H9 (cell line): ENCODE measurements around the gene SORCS2. TPM values are rescaled to one million over a fixed set of nuclear protein-coding genes. Genes with fewer than 3 reads are reported as not detected.

Experiments used
- DNase-seq: peaks from one replicate; pipeline ENCODE4 v3.0.0-alpha.2; 2017
- H2AFZ ChIP-seq: one replicate; pipeline ENCODE4 v1.6.1; 2013; ENCODE audit warnings: mild to moderate bottlenecking, low read length, control low read depth, moderate library complexity
- H2AK5ac ChIP-seq: 2 replicates; pipeline ENCODE4 v1.6.1; 2013; ENCODE audit warnings: low read length, control low read depth, mixed read lengths; ENCODE audit not compliant: insufficient read length
- H2BK120ac ChIP-seq: one replicate; pipeline ENCODE4 v1.6.1; 2013; ENCODE audit warnings: low read depth, mild to moderate bottlenecking, low read length, control low read depth, inconsistent platforms; ENCODE audit not compliant: poor library complexity, severe bottlenecking
- H2BK12ac ChIP-seq: 2 replicates; pipeline ENCODE4 v1.6.1; 2013; ENCODE audit warnings: low read length, control low read depth, mixed read lengths, low read depth; ENCODE audit not compliant: insufficient read length
- H2BK15ac ChIP-seq: 2 replicates; pipeline ENCODE4 v1.6.1; 2013; ENCODE audit warnings: low read depth, low read length, control low read depth
- H2BK20ac ChIP-seq: one replicate; pipeline ENCODE4 v1.6.1; 2013; ENCODE audit warnings: low read depth, mild to moderate bottlenecking, low read length, control low read depth, inconsistent platforms; ENCODE audit not compliant: poor library complexity, severe bottlenecking
- H2BK5ac ChIP-seq: 2 replicates; pipeline ENCODE4 v1.6.1; 2013; ENCODE audit warnings: low read length, control low read depth, mixed read lengths; ENCODE audit not compliant: insufficient read length
- H3K14ac ChIP-seq: 2 replicates; pipeline ENCODE4 v1.6.1; 2013; ENCODE audit warnings: low read length, control low read depth; ENCODE audit not compliant: insufficient read depth
- H3K18ac ChIP-seq: 2 replicates; pipeline ENCODE4 v1.6.1; 2013; ENCODE audit warnings: low read depth, mild to moderate bottlenecking, mixed read lengths, low read length, control low read depth; ENCODE audit not compliant: insufficient read length
- H3K23ac ChIP-seq: 2 replicates; pipeline ENCODE4 v1.6.1; 2013; ENCODE audit warnings: low read length, control low read depth, mixed read lengths, low read depth; ENCODE audit not compliant: insufficient read length
- H3K23me2 ChIP-seq: 2 replicates; pipeline ENCODE4 v1.6.1; 2013; ENCODE audit warnings: low read depth, mild to moderate bottlenecking, mixed read lengths, low read length, control low read depth; ENCODE audit not compliant: insufficient read length, poor library complexity, severe bottlenecking
- H3K27ac ChIP-seq: 2 replicates; pipeline ENCODE4 v1.5.1; 2013; ENCODE audit warnings: low read length, control low read depth, mixed read lengths, low read depth; ENCODE audit not compliant: insufficient read length
- H3K27me3 ChIP-seq: 2 replicates; pipeline ENCODE4 v1.6.1; 2013; ENCODE audit warnings: low read length, control low read depth, inconsistent platforms; ENCODE audit not compliant: insufficient read depth
- H3K4ac ChIP-seq: 2 replicates; pipeline ENCODE4 v1.6.1; 2013; ENCODE audit warnings: low read depth, mild to moderate bottlenecking, control low read depth, inconsistent platforms, low read length, moderate library complexity
- H3K4me1 ChIP-seq: 2 replicates; pipeline ENCODE4 v1.6.1; 2013; ENCODE audit warnings: low read length, control low read depth, inconsistent platforms; ENCODE audit not compliant: insufficient read depth
- H3K4me2 ChIP-seq: 2 replicates; pipeline ENCODE4 v1.6.1; 2013; ENCODE audit warnings: low read length, control low read depth, mixed read lengths; ENCODE audit not compliant: insufficient read length, insufficient read depth
- H3K56ac ChIP-seq: 2 replicates; pipeline ENCODE4 v1.6.1; 2013; ENCODE audit warnings: low read depth, mild to moderate bottlenecking, mixed read lengths, low read length, control low read depth; ENCODE audit not compliant: insufficient read length
- H3K79me1 ChIP-seq: 2 replicates; pipeline ENCODE4 v1.6.1; 2013; ENCODE audit warnings: low read depth, mild to moderate bottlenecking, moderate library complexity, low read length, control low read depth, inconsistent platforms; ENCODE audit not compliant: insufficient read depth, poor library complexity, severe bottlenecking
- H3K79me2 ChIP-seq: 2 replicates; pipeline ENCODE4 v1.6.1; 2013; ENCODE audit warnings: low read length, control low read depth, inconsistent platforms; ENCODE audit not compliant: insufficient read depth
- H3K9ac ChIP-seq: 2 replicates; pipeline ENCODE4 v1.6.1; 2013; ENCODE audit warnings: low read length, control low read depth, mixed read lengths; ENCODE audit not compliant: insufficient read length; ENCODE audit errors: extremely low read depth
- H3K9me3 ChIP-seq: one replicate; pipeline ENCODE4 v1.6.1; 2013; ENCODE audit warnings: low read depth, low read length, inconsistent platforms; ENCODE audit not compliant: control insufficient read depth
- H3T11ph ChIP-seq: one replicate; pipeline ENCODE4 v1.6.1; 2013; ENCODE audit warnings: mild to moderate bottlenecking, low read length, control low read depth, inconsistent platforms
- H4K20me1 ChIP-seq: one replicate; pipeline ENCODE4 v1.6.1; 2013; ENCODE audit not compliant: control insufficient read depth, insufficient read length, insufficient read depth
- H4K5ac ChIP-seq: 2 replicates; pipeline ENCODE4 v1.6.1; 2013; ENCODE audit warnings: low read depth, mild to moderate bottlenecking, mixed read lengths, low read length, control low read depth; ENCODE audit not compliant: insufficient read length
- H4K8ac ChIP-seq: replicated peaks from 2 replicates; pipeline ENCODE4 v1.6.1; 2013; ENCODE audit warnings: low read length, control low read depth, mixed read lengths, low read depth; ENCODE audit not compliant: insufficient read length
- H4K91ac ChIP-seq: 2 replicates; pipeline ENCODE4 v1.6.1; 2013; ENCODE audit warnings: low read depth, mild to moderate bottlenecking, moderate library complexity, mixed read lengths, low read length, control low read depth; ENCODE audit not compliant: insufficient read length
- H3K27ac Mint-ChIP-seq, 3 experiments: 2 replicates in 2 of 3; 3 replicates in 1 of 3; pipeline ENCODE4 v1.8.0; 2020 to 2021; ENCODE audit warnings: mixed read lengths in 3 of 3, mild to moderate bottlenecking in 1 of 3, moderate library complexity in 1 of 3
- H3K27me3 Mint-ChIP-seq: 2 replicates; pipeline ENCODE4 v1.8.0; 2021; ENCODE audit warnings: low read depth, mild to moderate bottlenecking, moderate library complexity, mixed read lengths
- H3K36me3 Mint-ChIP-seq, 3 experiments: 2 replicates in 2 of 3; 3 replicates in 1 of 3; pipeline ENCODE4 v1.8.0; 2020 to 2021; ENCODE audit warnings: low read depth in 3 of 3, mixed read lengths in 3 of 3; ENCODE audit not compliant: insufficient read depth in 1 of 3
- H3K4me1 Mint-ChIP-seq, 2 experiments: 2 replicates each; pipeline ENCODE4 v1.8.0; 2020; ENCODE audit warnings: mixed read lengths in 2 of 2
- H3K4me3 Mint-ChIP-seq, 2 experiments: 2 replicates in 1 of 2; 3 replicates in 1 of 2; pipeline ENCODE4 v1.8.0; 2020 to 2021; ENCODE audit warnings: mild to moderate bottlenecking in 2 of 2, mixed read lengths in 2 of 2, moderate library complexity in 1 of 2
- H3K9me3 Mint-ChIP-seq, 2 experiments: 2 replicates in 1 of 2; 3 replicates in 1 of 2; pipeline ENCODE4 v1.8.0; 2020; ENCODE audit warnings: mild to moderate bottlenecking in 2 of 2, mixed read lengths in 2 of 2, moderate library complexity in 1 of 2
- CTCF ChIP-seq: fragments of 200-600 bp; sonication (generic); conservative IDR thresholded peaks from 3 replicates; pipeline ENCODE4 v1.8.0; 2021; ENCODE audit warnings: antibody characterized with exemption, mild to moderate bottlenecking
- whole genome bisulfite sequencing: extraction: QIAGEN DNeasy Blood & Tissue Kit; methylation state at CpG from one replicate; pipeline ENCODE4 v1.1.7; 2013; ENCODE audit warnings: missing lambda C conversion rate, low lambda C conversion rate, mixed read lengths; ENCODE audit not compliant: insufficient read length; ENCODE audit errors: extremely low coverage; 5-methylcytosine and 5-hydroxymethylcytosine counted together
- total RNA-seq: library from RNA; stranded (reverse); gene quantifications from 2 replicates; pipeline ENCODE4 v1.2.1, GENCODE V29; 2021

The SORCS2 gene
- total RNA-seq, 1 experiment from 2014 or later: 0.57 TPM

- Mint-ChIP-seq H3K27me3 (no peaks in the 10 kb centered on the region), H3K27ac (peak overlapping the region in 1 of 3 experiments; percentile 36; a peak in 1 of 7 replicates), H3K9me3 (no peaks in the 10 kb centered on the region), H3K4me3 (no peak overlapping the region), H3K4me1 (peaks cover 36 to 49% of the 10 kb centered on the region in 2 experiments), H3K36me3 (peaks cover 8 to 27% (median 19%) of the 10 kb centered on the region in 3 experiments)
- Histone ChIP-seq H4K8ac (no peak overlapping the region), H2BK15ac (no peak overlapping the region), H3K27ac (no peak overlapping the region), H2BK5ac (no peak overlapping the region), H3K79me1 (no peaks in the 10 kb centered on the region), H3K79me2 (no peaks in the 10 kb centered on the region), H3K9me3 (no peaks in the 10 kb centered on the region), H2BK120ac (no peak overlapping the region), H2BK20ac (no peak overlapping the region), H3K56ac (no peak overlapping the region), H3T11ph (no peak overlapping the region), H2AK5ac (no peak overlapping the region), H3K14ac (no peak overlapping the region), H3K27me3 (no peaks in the 10 kb centered on the region), H4K5ac (no peak overlapping the region), H3K23ac (no peak overlapping the region), H3K4me1 (no peaks in the 10 kb centered on the region), H3K4me2 (no peak overlapping the region), H4K91ac (no peak overlapping the region), H3K9ac (no peak overlapping the region), H4K20me1 (no peaks in the 10 kb centered on the region), H3K4ac (no peak overlapping the region), H2AFZ (no peak overlapping the region), H3K23me2 (no peaks in the 10 kb centered on the region), H2BK12ac (no peak overlapping the region), H3K18ac (no peak overlapping the region)
- no peak for TF ChIP-seq CTCF
- no peak for DNase-seq
- WGBS: no CpG with 5 or more reads among the region's 6 CpGs
These were observed 578.7 kb downstream of the SORCS2 start for GRCh38 chr4:7771056-7771455.
